Measurements from ENCODE around the gene TLN1.
A peak's percentile ranks its signal among the peaks of the same experiment; 100 is the strongest.

The TLN1 gene

GRCh38 chr9:35754264-35754663 lies 22.3 kb upstream of the TLN1 start, which contains the start of gene MSMP:
MSMP (minus strand) TSS chr9:35754276; CDS start chr9:35754129, 147 bp downstream.
- DNase-seq: no peak

- DNase-seq: no peak
Measured at GRCh38 chr9:35753466-35753865, 21.5 kb upstream of the TLN1 start.

- DNase-seq: no peak
Measured at GRCh38 chr9:35750256-35750531, 18.2 kb upstream of the TLN1 start.

GRCh38 chr9:35749515-35750255 lies 17.7 kb upstream of the TLN1 start:
- DNase-seq: peak in 1 of 4 experiments; percentile 24

GRCh38 chr9:35748858-35749514 lies 17.0 kb upstream of the TLN1 start, which contains the start of the genes GBA2 and RGP1:
GBA2 (minus strand) TSS chr9:35749228; CDS start chr9:35748704, 524 bp downstream.
RGP1 (plus strand) TSS chr9:35749287; CDS start chr9:35749756, 469 bp downstream.
- peak; percentile 28 to 51 (median 35) for DNase-seq

- DNase-seq: no peak
Measured at GRCh38 chr9:35748242-35748857, 16.4 kb upstream of the TLN1 start.

GRCh38 chr9:35746583-35746982 lies 14.6 kb upstream of the TLN1 start:
- no peak for DNase-seq

- no peak for DNase-seq
Measured at GRCh38 chr9:35745569-35745968, 13.6 kb upstream of the TLN1 start.

- no peak for DNase-seq
Measured at GRCh38 chr9:35743880-35744518, 12.0 kb upstream of the TLN1 start.

GRCh38 chr9:35743452-35743851 lies 11.5 kb upstream of the TLN1 start:
- no peak for DNase-seq

- no peak for DNase-seq
Measured at GRCh38 chr9:35741740-35742139, 9.7 kb upstream of the TLN1 start.

GRCh38 chr9:35740243-35740642 lies 8.2 kb upstream of the TLN1 start:
- no peak for DNase-seq

GRCh38 chr9:35738924-35739323 lies 6.9 kb upstream of the TLN1 start:
- DNase-seq: no peak

- no peak for DNase-seq
Measured at GRCh38 chr9:35738186-35738585, 6.2 kb upstream of the TLN1 start.

GRCh38 chr9:35737143-35737542 lies 5.1 kb upstream of the TLN1 start:
- no peak for DNase-seq

- peak in 2 of 4 experiments; percentile 11 to 40 for DNase-seq
Measured at GRCh38 chr9:35736201-35736633, 4.2 kb upstream of the TLN1 start.

GRCh38 chr9:35734096-35734495 lies 2.1 kb upstream of the TLN1 start:
- DNase-seq: no peak

GRCh38 chr9:35732800-35733541 lies 976 bp upstream of the TLN1 start:
- DNase-seq: no peak

- no peak for DNase-seq
Measured at GRCh38 chr9:35731415-35732184, 395 bp downstream of the TLN1 start.

GRCh38 chr9:35730486-35730854 lies 1.5 kb downstream of the TLN1 start:
- no peak for DNase-seq

- DNase-seq: no peak
Measured at GRCh38 chr9:35729700-35730485, 2.1 kb downstream of the TLN1 start.

Data from activated naive CD4-positive, alpha-beta T cell (primary cell).